HEK293 (cell line): ENCODE results near the gene NSMCE1.

ENCODE experiments used
- FEZF1 ChIP-seq: fragments of 450-650 bp; formaldehyde crosslinking; IDR thresholded peaks from 2 replicates; pipeline ENCODE4 v1.5.1; 2016; ENCODE audit warnings: missing biosample characterization, missing genetic modification characterization
- GLI2 ChIP-seq: fragments of 450-650 bp; formaldehyde crosslinking; IDR thresholded peaks from 2 replicates; pipeline ENCODE4; 2017; ENCODE audit warnings: missing biosample characterization, missing genetic modification characterization, low read depth, borderline replicate concordance
- GLIS1 ChIP-seq: fragments of 450-650 bp; formaldehyde crosslinking; IDR thresholded peaks from 2 replicates; pipeline ENCODE4 v1.5.1; 2016; ENCODE audit warnings: missing biosample characterization, missing genetic modification characterization
- HOXD13 ChIP-seq: sonication (generic); formaldehyde crosslinking; IDR thresholded peaks from 2 replicates; pipeline ENCODE4 v1.8.0; 2022; ENCODE audit warnings: missing genetic modification reagents, borderline replicate concordance
- IKZF3 ChIP-seq: fragments of 450-650 bp; IDR thresholded peaks from 2 replicates; pipeline ENCODE4 v1.5.0; 2018; ENCODE audit warnings: missing biosample characterization, mild to moderate bottlenecking, missing genetic modification characterization, moderate library complexity
- KLF10 ChIP-seq: fragments of 450-650 bp; IDR thresholded peaks from 2 replicates; pipeline ENCODE4 v1.5.1; 2018; ENCODE audit warnings: missing biosample characterization, mild to moderate bottlenecking, missing genetic modification characterization
- KLF9 ChIP-seq: fragments of 450-650 bp; formaldehyde crosslinking; IDR thresholded peaks from 2 replicates; pipeline ENCODE4 v1.5.1; 2016; ENCODE audit warnings: missing biosample characterization, missing genetic modification characterization, low read depth
- MZF1 ChIP-seq: fragments of 450-650 bp; formaldehyde crosslinking; IDR thresholded peaks from 2 replicates; pipeline ENCODE4 v1.5.1; 2017; ENCODE audit warnings: missing biosample characterization, missing genetic modification characterization, borderline replicate concordance
- PRDM1 ChIP-seq: fragments of 450-650 bp; formaldehyde crosslinking; IDR thresholded peaks from 2 replicates; pipeline ENCODE4; 2016; ENCODE audit warnings: missing biosample characterization, missing genetic modification characterization
- SALL2 ChIP-seq: fragments of 450-650 bp; formaldehyde crosslinking; IDR thresholded peaks from 2 replicates; pipeline ENCODE4 v1.5.0; 2017; ENCODE audit warnings: missing biosample characterization, mild to moderate bottlenecking, missing genetic modification characterization, borderline replicate concordance
- YY1 ChIP-seq: fragments of 450-650 bp; formaldehyde crosslinking; IDR thresholded peaks from 2 replicates; pipeline ENCODE4 v1.5.1; 2018; ENCODE audit warnings: missing biosample characterization, missing genetic modification characterization
- ZBTB1 ChIP-seq: fragments of 450-650 bp; formaldehyde crosslinking; IDR thresholded peaks from 2 replicates; pipeline ENCODE4 v1.5.1; 2016; ENCODE audit warnings: missing biosample characterization, missing genetic modification characterization
- ZBTB21 ChIP-seq: fragments of 450-650 bp; formaldehyde crosslinking; IDR thresholded peaks from 2 replicates; pipeline ENCODE4 v1.5.1; 2017; ENCODE audit warnings: missing biosample characterization, missing genetic modification characterization
- ZBTB7A ChIP-seq: fragments of 450-650 bp; formaldehyde crosslinking; IDR thresholded peaks from 2 replicates; pipeline ENCODE4 v1.5.1; 2016; ENCODE audit warnings: low read depth, missing biosample characterization, missing genetic modification characterization
- ZFP41 ChIP-seq: fragments of 450-650 bp; formaldehyde crosslinking; IDR thresholded peaks from 2 replicates; pipeline ENCODE4 v1.5.1; 2016; ENCODE audit warnings: missing biosample characterization, missing genetic modification characterization, borderline replicate concordance
- ZNF10 ChIP-seq: fragments of 450-650 bp; formaldehyde crosslinking; IDR thresholded peaks from 2 replicates; pipeline ENCODE4 v1.5.1; 2017; ENCODE audit warnings: missing biosample characterization, missing genetic modification characterization
- ZNF146 ChIP-seq: fragments of 450-650 bp; formaldehyde crosslinking; IDR thresholded peaks from 2 replicates; pipeline ENCODE4 v1.5.1; 2016; ENCODE audit warnings: missing biosample characterization, missing genetic modification characterization
- ZNF223 ChIP-seq: fragments of 450-650 bp; formaldehyde crosslinking; IDR thresholded peaks from 2 replicates; pipeline ENCODE4 v1.5.1; 2016; ENCODE audit warnings: missing biosample characterization, missing genetic modification characterization
- ZNF24 ChIP-seq: fragments of 450-650 bp; formaldehyde crosslinking; IDR thresholded peaks from 2 replicates; pipeline ENCODE4 v1.5.1; 2016; ENCODE audit warnings: missing biosample characterization, missing genetic modification characterization
- ZNF341 ChIP-seq: fragments of 450-650 bp; formaldehyde crosslinking; IDR thresholded peaks from 2 replicates; pipeline ENCODE4; 2016; ENCODE audit warnings: low read depth, missing biosample characterization, missing genetic modification characterization
- ZNF501 ChIP-seq: fragments of 450-650 bp; formaldehyde crosslinking; IDR thresholded peaks from 2 replicates; pipeline ENCODE4 v1.5.1; 2016; ENCODE audit warnings: missing biosample characterization, missing genetic modification characterization
- ZNF529 ChIP-seq: fragments of 450-650 bp; formaldehyde crosslinking; IDR thresholded peaks from 2 replicates; pipeline ENCODE4 v1.5.1; 2017; ENCODE audit warnings: missing genetic modification characterization, missing biosample characterization; ENCODE audit not compliant: insufficient replicate concordance
- ZNF596 ChIP-seq: fragments of 450-650 bp; IDR thresholded peaks from 2 replicates; pipeline ENCODE4 v1.5.0; 2018; ENCODE audit warnings: missing biosample characterization, mild to moderate bottlenecking, missing genetic modification characterization, moderate library complexity
- ZNF623 ChIP-seq: fragments of 450-650 bp; formaldehyde crosslinking; IDR thresholded peaks from 2 replicates; pipeline ENCODE4 v1.5.1; 2016; ENCODE audit warnings: missing biosample characterization, missing genetic modification characterization
- ZNF660 ChIP-seq: fragments of 450-650 bp; IDR thresholded peaks from 2 replicates; pipeline ENCODE4 v1.5.1; 2018; ENCODE audit warnings: missing biosample characterization, mild to moderate bottlenecking, missing genetic modification characterization
- ZNF664 ChIP-seq: fragments of 450-650 bp; formaldehyde crosslinking; IDR thresholded peaks from 2 replicates; pipeline ENCODE4 v1.5.1; 2016; ENCODE audit warnings: missing biosample characterization, missing genetic modification characterization
- ZNF677 ChIP-seq: fragments of 450-650 bp; IDR thresholded peaks from 2 replicates; pipeline ENCODE4 v1.5.0; 2018; ENCODE audit warnings: missing biosample characterization, mild to moderate bottlenecking, missing genetic modification characterization, moderate library complexity
- ZNF776 ChIP-seq: fragments of 450-650 bp; formaldehyde crosslinking; IDR thresholded peaks from 2 replicates; pipeline ENCODE4 v1.5.0; 2017; ENCODE audit warnings: missing biosample characterization, missing genetic modification characterization, borderline replicate concordance
- ZNF777 ChIP-seq: fragments of 450-650 bp; formaldehyde crosslinking; IDR thresholded peaks from 2 replicates; pipeline ENCODE4 v1.5.1; 2017; ENCODE audit warnings: missing biosample characterization, missing genetic modification characterization, borderline replicate concordance
- ZSCAN23 ChIP-seq: fragments of 450-650 bp; formaldehyde crosslinking; IDR thresholded peaks from 2 replicates; pipeline ENCODE4 v1.5.1; 2016; ENCODE audit warnings: missing biosample characterization, missing genetic modification characterization
- TF ChIP-seq, protein P1 (sequence below): fragments of 450-650 bp; formaldehyde crosslinking; IDR thresholded peaks from 2 replicates; pipeline ENCODE4 v1.5.1; 2016; ENCODE audit warnings: missing biosample characterization, missing genetic modification characterization
- TF ChIP-seq, protein P2 (sequence below): fragments of 450-650 bp; formaldehyde crosslinking; IDR thresholded peaks from 2 replicates; pipeline ENCODE4 v1.5.1; 2016; ENCODE audit warnings: missing biosample characterization, missing genetic modification characterization
- TF ChIP-seq, protein P3 (sequence below): fragments of 450-650 bp; formaldehyde crosslinking; conservative IDR thresholded peaks from 2 replicates; pipeline ENCODE4 v1.5.1; 2016; ENCODE audit warnings: low read depth, missing biosample characterization, missing genetic modification characterization
- TF ChIP-seq, protein P4 (sequence below): fragments of 450-650 bp; formaldehyde crosslinking; IDR thresholded peaks from 2 replicates; pipeline ENCODE4 v1.5.1; 2017; ENCODE audit warnings: missing biosample characterization, missing genetic modification characterization

NSMCE1 gene

DNA sequence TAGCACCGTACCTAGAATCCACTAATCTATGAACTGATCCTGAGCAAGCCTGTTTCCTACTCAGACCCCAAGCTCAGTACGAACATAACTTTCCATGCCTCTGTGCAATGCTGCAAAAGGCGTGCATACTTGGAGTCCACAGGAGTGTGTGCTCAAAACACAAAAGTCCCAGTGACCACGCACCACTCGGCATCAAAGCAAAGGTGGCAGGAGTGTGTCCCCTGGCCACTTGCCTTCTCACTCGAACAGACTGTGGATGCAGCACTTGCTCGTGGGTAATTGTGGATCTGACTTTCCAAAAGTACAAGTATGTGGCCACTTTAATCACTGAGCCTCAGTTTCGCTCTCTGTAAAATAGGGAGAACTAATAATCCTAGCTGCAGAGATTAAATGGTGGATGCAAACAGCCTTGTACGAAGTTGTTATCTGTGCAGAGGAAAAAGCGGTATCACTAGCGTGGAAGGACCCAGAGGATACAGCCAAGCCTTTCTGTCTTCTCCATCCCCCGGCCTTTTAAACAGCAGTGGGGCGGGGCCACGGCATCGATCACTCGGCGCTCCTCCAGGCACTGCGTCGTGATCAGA lies 65.6 kb downstream of the NSMCE1 start (continued):
- TF ChIP-seq, protein P1, sequence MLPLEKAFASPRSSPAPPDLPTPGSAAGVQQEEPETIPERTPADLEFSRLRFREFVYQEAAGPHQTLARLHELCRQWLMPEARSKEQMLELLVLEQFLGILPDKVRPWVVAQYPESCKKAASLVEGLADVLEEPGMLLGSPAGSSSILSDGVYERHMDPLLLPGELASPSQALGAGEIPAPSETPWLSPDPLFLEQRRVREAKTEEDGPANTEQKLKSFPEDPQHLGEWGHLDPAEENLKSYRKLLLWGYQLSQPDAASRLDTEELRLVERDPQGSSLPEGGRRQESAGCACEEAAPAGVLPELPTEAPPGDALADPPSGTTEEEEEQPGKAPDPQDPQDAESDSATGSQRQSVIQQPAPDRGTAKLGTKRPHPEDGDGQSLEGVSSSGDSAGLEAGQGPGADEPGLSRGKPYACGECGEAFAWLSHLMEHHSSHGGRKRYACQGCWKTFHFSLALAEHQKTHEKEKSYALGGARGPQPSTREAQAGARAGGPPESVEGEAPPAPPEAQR (tag by site-specific recombination), result no peak
- TF ChIP-seq HOXD13, result no peak
- TF ChIP-seq MZF1 (tag by site-specific recombination), result no peak
- TF ChIP-seq, protein P2, sequence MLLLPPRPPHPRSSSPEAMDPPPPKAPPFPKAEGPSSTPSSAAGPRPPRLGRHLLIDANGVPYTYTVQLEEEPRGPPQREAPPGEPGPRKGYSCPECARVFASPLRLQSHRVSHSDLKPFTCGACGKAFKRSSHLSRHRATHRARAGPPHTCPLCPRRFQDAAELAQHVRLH (tag by site-specific recombination), result 0 out of 2 replicates have a peak, but pooled peaks have one; percentile 74
- TF ChIP-seq ZNF660 (tag by site-specific recombination), result peak; percentile 74
- TF ChIP-seq ZNF501 (tag by site-specific recombination), result 0 out of 2 replicates have a peak, but pooled peaks have one; percentile 39
- no peak for TF ChIP-seq ZNF596 (tag by site-specific recombination)
- TF ChIP-seq ZNF10 (tag by site-specific recombination), result no peak
- 0 out of 2 replicates have a peak, but pooled peaks have one; percentile 53 for TF ChIP-seq ZBTB21
- no peak for TF ChIP-seq ZFP41
- no peak for TF ChIP-seq ZNF664 (tag by site-specific recombination)
- TF ChIP-seq ZNF776 (tag by site-specific recombination), result peak; percentile 96; the same call in 1 of the 2 replicates
- TF ChIP-seq ZNF777 (tag by site-specific recombination), result no peak
- no peak for TF ChIP-seq ZNF677 (tag by site-specific recombination)
- TF ChIP-seq, protein P3, sequence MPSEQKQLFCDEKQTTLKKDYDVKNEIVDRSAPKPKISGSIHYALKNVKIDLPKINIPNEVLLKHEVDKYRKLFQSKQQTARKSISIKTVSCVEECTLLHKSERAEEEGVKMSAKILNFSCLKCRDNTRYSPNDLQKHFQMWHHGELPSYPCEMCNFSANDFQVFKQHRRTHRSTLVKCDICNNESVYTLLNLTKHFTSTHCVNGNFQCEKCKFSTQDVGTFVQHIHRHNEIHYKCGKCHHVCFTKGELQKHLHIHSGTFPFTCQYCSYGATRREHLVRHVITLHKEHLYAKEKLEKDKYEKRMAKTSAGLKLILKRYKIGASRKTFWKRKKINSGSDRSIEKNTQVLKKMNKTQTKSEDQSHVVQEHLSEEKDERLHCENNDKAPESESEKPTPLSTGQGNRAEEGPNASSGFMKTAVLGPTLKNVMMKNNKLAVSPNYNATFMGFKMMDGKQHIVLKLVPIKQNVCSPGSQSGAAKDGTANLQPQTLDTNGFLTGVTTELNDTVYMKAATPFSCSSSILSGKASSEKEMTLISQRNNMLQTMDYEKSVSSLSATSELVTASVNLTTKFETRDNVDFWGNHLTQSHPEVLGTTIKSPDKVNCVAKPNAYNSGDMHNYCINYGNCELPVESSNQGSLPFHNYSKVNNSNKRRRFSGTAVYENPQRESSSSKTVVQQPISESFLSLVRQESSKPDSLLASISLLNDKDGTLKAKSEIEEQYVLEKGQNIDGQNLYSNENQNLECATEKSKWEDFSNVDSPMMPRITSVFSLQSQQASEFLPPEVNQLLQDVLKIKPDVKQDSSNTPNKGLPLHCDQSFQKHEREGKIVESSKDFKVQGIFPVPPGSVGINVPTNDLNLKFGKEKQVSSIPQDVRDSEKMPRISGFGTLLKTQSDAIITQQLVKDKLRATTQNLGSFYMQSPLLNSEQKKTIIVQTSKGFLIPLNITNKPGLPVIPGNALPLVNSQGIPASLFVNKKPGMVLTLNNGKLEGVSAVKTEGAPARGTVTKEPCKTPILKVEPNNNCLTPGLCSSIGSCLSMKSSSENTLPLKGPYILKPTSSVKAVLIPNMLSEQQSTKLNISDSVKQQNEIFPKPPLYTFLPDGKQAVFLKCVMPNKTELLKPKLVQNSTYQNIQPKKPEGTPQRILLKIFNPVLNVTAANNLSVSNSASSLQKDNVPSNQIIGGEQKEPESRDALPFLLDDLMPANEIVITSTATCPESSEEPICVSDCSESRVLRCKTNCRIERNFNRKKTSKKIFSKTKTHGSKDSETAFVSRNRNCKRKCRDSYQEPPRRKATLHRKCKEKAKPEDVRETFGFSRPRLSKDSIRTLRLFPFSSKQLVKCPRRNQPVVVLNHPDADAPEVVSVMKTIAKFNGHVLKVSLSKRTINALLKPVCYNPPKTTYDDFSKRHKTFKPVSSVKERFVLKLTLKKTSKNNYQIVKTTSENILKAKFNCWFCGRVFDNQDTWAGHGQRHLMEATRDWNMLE (tag by site-specific recombination), result no peak; the same call in 1 of the 2 replicates
- no peak for TF ChIP-seq ZNF529
- TF ChIP-seq ZNF223 (tag by site-specific recombination), result no peak
- TF ChIP-seq ZNF24 (tag by site-specific recombination), result peak; percentile 71; the same call in 1 of the 2 replicates
- TF ChIP-seq SALL2 (tag by site-specific recombination), result no peak
- no peak for TF ChIP-seq IKZF3
- TF ChIP-seq ZBTB1 (tag by site-specific recombination), result no peak
- TF ChIP-seq ZBTB7A (tag by site-specific recombination), result no peak
- TF ChIP-seq PRDM1 (tag by site-specific recombination), result no peak
- no peak for TF ChIP-seq GLIS1 (tag by site-specific recombination)
- peak; percentile 90 for TF ChIP-seq KLF9 (tag by site-specific recombination)
- TF ChIP-seq FEZF1, result no peak
- TF ChIP-seq ZSCAN23 (tag by site-specific recombination), result no peak
- no peak for TF ChIP-seq YY1
- TF ChIP-seq, protein P4, sequence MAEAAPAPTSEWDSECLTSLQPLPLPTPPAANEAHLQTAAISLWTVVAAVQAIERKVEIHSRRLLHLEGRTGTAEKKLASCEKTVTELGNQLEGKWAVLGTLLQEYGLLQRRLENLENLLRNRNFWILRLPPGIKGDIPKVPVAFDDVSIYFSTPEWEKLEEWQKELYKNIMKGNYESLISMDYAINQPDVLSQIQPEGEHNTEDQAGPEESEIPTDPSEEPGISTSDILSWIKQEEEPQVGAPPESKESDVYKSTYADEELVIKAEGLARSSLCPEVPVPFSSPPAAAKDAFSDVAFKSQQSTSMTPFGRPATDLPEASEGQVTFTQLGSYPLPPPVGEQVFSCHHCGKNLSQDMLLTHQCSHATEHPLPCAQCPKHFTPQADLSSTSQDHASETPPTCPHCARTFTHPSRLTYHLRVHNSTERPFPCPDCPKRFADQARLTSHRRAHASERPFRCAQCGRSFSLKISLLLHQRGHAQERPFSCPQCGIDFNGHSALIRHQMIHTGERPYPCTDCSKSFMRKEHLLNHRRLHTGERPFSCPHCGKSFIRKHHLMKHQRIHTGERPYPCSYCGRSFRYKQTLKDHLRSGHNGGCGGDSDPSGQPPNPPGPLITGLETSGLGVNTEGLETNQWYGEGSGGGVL (tag by site-specific recombination), result no peak
- TF ChIP-seq KLF10 (tag by site-specific recombination), result peak; percentile 34; the same call in 1 of the 2 replicates
- TF ChIP-seq ZNF341, result peak; percentile 9; the same call in 1 of the 2 replicates
- TF ChIP-seq ZNF146 (tag by site-specific recombination), result no peak
- TF ChIP-seq ZNF623 (tag by site-specific recombination), result no peak; the same call in 1 of the 2 replicates
- TF ChIP-seq GLI2 (tag by site-specific recombination), result no peak
